GM18870 (cell line): ENCODE results near the gene RAB3A.

ENCODE experiments used
- ATAC-seq: cut with Tn5 transposase; IDR thresholded peaks from one replicate; pipeline ENCODE4 v1.9.1; 2021; ENCODE audit warnings: moderate library complexity; ENCODE audit not compliant: unreplicated experiment

The RAB3A gene, protein sequence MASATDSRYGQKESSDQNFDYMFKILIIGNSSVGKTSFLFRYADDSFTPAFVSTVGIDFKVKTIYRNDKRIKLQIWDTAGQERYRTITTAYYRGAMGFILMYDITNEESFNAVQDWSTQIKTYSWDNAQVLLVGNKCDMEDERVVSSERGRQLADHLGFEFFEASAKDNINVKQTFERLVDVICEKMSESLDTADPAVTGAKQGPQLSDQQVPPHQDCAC

DNA sequence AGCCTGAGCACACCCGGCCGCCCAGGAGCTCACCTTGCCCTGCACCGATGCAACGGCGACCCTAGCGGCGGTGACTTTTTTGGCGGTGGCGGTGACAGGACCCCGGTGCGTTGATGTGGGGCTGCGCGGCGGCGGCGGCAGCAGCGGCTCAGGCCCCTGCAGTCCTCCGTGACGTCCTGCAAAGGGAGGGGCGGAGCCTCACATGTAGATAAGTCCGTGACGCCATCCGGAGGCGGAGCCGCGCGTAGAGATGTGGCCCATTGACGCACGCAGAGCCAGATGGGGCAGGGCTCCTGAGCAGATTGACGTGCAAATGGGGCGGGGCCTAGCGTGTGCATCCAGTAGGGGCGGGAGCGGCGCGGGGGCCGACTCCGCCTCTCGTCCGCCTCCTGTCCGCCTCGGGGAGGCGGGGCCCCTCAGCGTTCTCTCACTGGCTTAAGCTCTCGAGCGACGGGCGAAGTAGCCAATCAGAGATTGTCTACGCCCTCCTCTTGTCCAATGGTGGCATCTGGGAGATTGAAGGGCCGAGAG lies at the start of gene RAB3A:
Gene RAB3A (minus strand): TSS at position 180 of the 531 bp plus-strand sequence. CDS start 1,302 bp downstream, outside the sequence.
- ATAC-seq, result peak; percentile 94

DNA sequence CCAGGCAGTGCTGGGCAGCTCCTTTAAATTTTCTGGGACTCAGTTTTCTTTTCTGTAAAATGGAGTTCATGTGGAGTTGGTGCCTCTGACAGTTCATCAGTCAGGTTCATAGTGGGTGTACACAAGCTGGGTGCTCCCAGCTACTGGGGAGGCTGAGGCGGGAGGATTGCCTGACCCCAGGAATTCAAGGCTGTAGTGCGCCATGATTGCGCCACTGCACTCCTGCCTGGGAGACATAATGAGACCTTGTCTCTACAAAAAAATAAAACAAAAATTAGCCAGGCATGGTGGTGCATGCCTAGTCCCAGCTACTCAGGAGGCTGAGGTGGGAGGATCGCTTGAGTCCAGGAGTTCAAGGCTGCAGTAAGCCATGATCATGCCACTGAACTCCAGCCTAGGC lies 49.3 kb upstream of the RAB3A start:
- no peak for ATAC-seq

DNA sequence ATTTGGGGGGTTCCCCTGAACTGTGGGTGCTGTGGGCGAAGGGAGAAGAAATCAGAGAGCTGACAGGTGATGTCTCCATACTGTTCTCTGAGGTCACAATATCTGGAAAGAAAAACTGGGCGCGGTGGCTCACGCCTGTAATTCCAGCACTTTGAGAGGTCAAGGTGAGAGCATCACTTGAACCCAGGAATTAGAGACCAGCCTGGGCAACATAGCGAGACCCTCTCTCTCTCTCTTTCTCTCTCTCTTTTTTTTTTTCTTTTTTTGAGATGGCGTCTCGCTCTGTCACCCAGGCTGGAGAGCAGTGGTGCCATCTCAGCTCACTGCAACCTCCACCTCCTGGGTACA lies 48.5 kb upstream of the RAB3A start:
- ATAC-seq, result no peak

DNA sequence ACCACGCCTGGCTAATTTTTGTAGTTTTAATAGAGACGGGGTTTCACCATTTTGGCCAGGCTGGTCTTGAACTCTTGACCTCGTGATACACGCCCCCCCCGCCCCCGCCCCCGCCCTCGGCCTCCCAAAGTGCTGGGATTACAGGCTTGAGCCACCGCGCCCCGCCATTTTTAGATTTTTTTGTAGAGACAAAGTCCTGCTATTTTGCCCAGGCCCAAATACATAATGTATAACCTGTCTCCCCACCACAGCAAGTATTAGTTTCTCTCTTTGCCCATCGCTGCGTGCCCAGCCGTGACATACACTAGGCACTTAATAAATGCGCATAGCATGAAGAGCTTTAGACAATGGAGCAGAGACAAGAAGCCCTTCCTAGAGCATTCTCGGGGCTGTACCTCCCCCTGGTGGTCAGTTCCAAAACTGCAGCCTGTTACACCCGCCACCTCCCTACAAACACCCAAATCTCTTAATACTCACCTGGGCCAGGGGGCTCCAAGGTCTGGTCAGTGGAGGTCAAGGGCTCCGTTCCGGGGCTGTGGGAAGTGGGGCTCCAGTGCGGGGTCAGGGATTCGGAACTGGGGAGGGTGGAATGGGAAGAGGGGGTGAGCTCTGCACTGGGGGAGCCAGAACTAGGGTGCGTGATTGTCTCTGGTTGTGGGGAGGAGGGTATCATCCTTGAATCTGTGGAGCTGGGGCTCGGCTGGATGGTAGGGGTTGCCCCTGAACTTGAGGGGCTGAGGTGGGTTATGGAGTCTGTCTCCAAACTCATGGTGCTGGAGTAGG lies 47.9 kb upstream of the RAB3A start:
- no peak for ATAC-seq

DNA sequence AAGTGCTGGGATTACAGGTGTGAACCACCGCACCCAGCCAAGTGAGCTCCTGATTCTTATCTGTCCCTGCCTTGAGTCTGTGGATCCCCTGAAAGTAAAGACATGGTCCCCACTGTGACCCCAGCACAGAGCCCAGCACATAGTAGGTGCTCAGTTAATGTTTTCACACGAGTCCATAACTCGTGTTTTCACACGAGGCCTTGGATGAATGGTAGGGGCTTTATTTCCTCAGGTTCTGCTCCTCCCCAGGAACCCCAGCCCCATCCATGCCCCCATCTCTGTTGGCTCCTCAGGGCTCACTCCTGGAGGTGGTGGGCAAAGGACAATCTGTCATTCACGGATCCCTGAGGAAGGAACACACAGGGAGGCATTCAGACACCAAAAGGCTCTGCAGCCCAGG lies 46.0 kb upstream of the RAB3A start:
- ATAC-seq, result no peak

DNA sequence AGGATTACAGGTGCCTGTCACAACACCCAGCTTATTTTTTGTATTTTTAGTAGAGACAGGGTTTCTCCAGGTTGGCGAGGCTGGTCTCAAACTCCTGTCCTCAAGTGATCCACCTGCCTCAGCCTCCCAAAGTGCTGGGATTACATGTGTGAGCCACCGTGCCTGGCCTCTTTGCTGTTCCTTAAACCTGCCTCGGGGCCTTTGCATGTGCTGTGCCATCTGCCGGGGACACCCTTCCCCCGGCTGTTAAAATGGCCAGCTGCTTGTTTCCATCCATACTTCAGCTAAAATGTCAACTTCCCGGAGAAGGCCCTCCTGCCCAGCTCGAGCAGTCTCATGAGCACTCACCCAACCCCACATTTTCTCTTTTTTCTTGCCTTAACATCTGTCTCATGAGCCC lies 41.5 kb upstream of the RAB3A start:
- no peak for ATAC-seq

DNA sequence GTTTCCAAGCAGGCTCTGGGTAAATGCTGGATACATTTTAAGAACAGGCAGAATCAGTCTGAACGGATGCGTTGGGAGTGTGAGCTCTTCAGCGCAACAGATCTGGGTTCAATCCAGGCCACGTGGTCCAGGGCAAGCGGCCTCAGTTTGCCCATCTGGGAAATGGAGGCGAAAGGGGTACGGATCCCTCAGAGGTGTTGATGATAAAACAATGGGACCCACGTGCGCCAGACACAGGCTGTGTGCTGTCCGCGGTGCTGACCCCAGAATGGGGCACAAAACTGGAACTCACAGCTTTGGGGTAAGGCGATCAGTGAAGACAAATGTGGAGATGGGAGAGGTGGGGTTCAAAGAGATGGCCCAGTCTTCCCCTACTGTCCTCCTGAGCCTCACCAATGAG lies 35.5 kb upstream of the RAB3A start:
- no peak for ATAC-seq

DNA sequence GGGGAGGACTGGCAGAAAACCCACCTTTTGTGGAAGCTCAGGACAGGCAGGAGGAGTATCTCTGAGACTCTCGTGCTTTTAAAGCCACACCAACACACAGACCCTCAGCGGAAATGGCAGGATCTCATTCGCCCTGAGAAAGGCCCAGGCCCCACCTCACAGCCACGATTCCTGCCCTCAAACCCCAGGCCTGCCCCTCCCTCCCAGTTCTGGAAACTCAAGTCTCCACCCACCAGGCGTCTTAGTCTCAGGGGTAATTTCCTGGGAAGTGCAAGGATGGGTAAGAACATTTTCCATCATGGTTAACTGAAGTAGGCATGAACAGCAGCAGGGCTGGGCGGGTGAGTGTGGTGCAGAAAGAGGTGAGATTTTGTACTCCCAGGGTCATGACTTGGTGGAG lies 30.4 kb upstream of the RAB3A start:
- no peak for ATAC-seq

DNA sequence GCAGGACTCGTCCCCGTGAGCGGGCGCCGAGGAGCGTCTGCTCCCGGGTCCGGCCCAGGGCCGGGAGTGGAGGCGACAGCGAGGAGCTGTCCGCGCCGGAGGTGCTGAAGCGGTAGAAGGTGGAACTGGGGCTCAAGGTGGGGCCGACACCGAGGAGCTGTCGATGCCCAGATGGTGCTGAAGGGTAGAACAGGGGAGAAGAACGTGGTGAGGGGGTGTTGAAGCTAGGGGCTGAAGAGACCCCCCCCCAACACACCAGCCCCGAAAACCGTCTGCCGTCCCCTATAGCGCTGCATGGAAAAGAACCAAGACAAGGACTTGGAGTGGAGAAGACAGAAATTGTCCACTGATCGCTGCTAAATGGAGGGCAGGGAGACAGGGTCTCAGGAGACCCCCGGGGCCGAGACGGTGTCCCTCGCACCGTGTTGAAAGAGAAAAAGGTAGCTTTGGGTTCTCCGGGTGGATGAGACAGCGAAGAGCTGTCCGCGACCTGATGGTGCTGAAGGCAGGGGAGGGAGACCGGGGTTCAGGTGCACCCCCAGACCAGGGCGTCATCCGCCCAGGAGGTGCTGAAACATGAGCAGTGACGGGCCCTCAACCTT lies 29.5 kb upstream of the RAB3A start:
- ATAC-seq, result no peak

DNA sequence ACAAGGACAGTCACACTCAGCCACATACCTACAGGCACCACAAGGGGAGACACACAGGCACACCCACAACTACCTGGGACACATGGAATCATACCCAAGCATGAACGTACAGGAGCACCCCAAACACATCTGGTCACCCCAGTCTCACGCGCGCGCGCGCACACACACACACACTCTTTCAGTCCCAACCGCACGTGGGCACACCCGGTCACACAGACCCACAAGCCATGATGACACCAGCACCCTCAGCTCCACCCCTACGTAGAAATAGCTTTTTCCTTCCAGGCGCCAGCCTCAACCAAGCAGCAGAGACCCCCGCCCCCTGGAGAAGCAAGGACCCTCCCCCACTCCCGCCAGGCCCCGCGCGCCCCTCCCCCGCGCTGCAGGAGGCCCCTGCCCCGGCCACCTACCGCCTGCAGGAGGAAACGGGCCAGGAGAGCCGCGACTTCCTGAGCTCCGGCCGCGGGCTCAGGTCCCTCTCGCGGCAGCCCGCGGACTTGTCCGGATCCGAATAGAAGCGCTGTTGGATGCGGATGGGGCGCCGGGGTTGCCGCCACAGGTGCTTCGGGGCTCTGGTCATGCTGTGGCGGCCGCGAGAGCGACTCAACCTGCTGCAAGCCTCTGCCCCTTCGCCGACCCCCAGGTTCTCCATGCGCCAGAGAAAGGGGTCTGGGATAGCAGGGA lies 28.8 kb upstream of the RAB3A start:
- ATAC-seq, result no peak

DNA sequence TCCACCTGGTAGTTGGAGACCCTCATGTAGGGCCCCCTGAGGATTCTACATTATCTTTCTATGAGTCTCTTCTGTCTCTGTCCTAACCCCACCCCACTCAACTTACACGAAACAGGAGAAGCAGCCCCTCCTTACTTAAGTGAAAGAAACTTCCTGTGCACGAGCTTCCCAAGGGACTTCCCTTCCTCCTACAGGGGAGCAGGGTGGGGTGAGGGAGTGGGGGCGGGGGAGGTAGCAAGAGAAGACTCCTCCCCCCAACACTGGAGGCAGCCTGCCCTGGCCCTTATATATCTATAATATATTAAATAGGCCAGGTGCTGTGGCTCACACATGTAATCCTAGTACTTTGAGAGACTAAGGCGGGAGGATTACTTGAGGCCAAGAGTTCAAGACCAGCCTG lies 27.9 kb upstream of the RAB3A start:
- no peak for ATAC-seq

DNA sequence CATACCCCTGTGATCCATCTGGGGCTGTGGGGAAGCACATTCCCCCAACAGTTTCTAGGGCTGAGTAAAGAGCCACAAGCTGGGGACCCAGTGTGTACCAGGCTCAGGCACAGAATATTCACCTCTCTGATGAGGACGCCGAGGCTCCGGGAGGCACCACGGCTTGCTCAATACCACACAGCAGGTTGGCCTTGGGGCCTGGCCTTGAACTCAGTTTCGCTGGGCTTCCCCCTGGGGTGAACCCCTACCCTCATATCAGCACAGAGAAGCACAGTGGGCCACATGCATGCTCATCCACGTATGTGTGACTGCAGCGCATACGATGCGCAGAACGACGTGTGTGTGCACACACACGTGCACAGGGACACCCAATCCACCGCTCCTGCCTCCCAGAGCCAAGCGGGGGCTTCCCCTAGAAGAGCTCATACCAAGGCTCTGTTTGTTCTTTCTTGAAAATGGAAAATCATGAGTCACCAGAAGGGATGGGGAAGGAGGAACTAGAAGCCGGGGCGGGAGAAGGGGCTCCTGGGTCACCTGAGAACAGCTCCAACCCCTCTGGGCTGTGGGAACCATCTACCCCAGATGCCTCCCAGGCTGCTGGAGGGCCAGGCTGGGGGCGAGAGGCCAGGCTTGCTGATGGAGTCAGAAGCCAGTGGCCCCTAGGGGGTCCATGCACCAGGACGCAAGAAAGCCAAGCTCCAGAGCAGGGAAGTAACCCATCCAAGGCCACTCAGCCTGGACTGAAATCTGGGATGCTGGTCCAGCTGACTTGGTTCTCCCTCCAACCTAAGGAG lies 27.3 kb upstream of the RAB3A start:
- no peak for ATAC-seq

DNA sequence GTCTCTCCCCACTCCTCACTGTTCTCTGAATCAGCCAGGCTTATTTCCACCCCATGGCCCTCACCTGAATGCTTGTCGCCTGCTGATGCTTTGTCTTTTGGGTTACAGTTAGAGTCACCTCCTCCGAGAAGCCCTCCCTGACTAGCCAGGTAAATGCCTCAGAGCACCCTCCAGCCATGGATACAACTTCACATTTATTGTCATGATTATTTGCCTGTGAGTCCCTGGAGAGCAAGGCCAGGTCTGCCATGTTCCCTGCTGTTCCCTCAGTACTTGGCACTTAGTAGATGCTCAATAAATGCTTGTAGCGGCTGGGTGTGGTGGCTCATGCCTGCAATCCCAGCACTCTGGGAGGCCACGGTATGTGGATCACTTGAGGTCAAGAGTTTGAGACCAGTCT lies 26.1 kb upstream of the RAB3A start:
- no peak for ATAC-seq

DNA sequence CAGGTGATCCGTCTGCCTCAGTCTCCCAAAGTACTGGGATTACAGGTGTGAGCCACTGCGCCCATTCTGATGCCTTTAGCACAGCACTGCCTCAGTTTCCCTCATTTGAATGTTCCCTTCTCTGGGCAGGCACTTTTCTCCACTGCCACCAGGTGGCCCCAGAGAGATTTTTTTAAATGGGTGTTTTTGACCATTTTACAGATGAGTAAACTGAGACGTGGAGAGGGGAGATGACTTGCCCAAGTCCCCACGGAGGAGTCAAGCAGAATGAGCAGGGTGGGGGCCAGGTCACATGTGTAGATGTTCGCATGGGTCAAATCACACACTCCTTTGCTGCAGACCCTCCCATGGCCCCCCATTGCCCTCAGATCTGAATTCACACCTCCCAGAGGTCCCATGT lies 25.6 kb upstream of the RAB3A start:
- ATAC-seq, result no peak

DNA sequence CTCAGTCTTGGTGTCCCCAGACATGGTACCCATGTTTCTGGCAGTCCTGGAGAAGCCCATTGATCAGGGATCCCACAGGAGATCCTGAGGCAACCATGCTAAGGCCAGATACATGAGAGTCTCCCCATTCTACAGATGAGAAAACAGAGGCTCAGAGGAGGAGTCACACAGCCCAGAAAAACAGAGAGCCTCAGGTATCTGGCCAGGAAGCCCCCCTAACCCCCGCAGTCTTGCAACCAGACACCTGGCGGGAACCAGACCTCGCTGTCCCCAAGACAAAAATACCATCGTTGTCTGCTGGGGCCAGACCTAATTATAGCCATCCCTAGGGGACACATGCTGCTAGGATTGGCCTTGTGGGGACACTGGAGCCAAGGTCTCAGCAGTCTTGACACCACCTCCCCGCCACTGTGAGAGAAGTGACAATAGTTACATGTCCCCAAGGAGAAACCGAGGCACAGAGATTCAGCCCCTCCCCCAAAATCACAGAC lies 24.0 kb upstream of the RAB3A start:
- ATAC-seq, result no peak

DNA sequence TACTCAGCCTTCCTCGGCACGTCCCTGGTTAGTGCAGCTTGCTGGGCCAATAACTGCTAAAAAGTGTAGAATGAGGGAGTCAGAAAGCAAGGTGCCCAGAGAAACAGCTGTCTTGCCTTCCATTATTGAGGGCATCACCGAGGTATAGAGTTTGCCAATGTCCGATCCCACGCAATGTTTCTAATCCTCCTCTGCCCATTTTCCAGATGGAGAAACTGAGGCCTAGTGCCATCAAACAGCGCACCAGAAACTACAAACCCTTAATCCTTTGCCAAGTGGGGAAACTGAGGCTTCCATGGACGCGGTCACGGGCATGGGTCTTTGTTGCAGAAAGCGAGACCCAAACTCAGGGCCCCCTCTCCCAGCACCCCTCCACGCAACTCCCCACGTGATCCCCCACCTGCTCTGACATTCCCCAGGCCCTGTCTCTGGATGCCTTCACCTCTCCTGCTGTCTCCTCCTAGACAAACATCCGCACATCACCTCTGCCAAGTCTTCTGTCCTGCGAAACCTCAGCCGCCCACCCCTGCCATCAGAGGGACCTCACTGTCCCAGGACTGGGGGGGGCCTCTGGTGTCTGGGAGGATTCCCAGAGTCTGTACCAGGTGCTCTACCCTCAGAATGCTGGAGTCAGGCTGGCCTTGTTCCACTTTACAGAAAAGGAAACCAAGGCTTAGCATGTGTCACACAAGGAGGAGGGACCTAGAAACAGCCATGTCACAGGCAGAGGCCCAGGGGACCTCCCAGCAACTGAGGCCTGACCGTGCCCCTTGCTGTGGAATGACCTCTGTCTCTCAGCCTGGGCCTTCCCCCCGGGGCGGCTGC lies 23.3 kb upstream of the RAB3A start:
- ATAC-seq, result no peak

DNA sequence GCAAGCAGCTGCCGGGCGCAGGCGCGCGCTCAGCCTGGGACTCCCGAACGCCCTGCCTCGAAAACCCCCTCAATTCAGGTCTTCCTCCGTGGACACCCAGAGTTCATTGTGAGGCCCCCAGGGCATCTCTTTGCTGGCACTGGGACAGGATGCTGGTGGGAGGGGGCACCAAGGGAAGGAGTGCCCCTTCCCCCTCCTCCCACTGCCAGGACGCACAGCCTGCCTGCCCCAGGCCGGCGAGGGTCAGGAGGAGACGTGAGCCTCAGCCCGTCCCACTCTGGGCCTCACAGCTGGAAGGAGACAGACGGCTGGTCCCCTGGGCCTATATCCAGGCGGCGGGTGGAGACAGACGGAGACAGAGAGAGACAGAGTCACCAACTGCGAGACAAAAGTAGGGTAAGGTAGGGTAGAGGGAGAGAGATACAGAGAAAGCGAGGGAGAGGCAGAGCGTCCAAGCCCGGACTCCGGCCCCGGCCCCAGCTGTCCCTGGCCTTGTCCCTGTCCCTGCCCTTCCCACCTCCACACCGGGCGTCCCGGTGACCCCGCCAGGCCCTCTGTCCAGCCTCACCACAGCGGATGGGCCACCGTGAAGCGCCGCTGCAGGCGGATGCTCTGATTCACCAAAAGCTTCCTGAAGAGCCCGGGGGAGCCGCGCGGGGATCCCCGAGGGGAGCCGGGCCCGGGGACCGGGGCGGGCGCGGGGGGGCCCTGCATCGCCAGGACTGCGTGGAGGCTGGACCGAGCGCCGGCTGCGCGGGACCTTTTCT lies 22.0 kb upstream of the RAB3A start, which contains the start of gene PDE4C:
Gene PDE4C (minus strand): TSS at position 737 of the 767 bp plus-strand sequence. CDS start 23 bp downstream, at position 714.
- no peak for ATAC-seq

DNA sequence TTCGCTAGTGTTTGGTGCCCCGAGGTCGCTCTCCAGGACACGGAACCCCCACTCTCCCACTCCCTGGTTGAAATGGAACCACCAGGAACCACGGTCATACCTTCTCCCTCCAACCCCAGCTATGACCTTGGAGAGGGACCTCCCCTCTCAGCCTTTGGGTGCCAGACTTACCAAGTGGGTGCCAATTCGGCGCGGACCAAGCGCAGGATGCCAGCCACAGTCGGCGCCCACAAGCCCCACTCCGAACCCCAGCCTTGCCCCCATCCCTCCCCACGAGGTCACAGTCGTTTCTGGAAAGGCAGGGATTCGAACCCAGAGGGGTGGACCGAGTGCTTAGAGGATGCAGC lies 21.5 kb upstream of the RAB3A start:
- no peak for ATAC-seq
